ENCODE results near the gene SMARCD1.
"Not testable (repeated sequence)": the region's sequence is repeated elsewhere in the genome, so short reads cannot be mapped to it uniquely, and the experiment has no call there.

Gene SMARCD1

GRCh38 chr12:50145439-50145838 lies 60.3 kb downstream of the SMARCD1 start:
- no peak for DNase-seq

GRCh38 chr12:50147281-50147680 lies 62.1 kb downstream of the SMARCD1 start:
- no peak for DNase-seq

- DNase-seq: not testable (repeated sequence)
Observed at GRCh38 chr12:50148011-50148410, 62.9 kb downstream of the SMARCD1 start.

GRCh38 chr12:50149311-50149710 lies 64.2 kb downstream of the SMARCD1 start:
- DNase-seq: no peak

All from fibroblast of skin of abdomen (primary cell).